A673 (cell line): Measurements from ENCODE around the gene KRT86.

Experiments
- EZH2 ChIP-seq: fragments of 200-600 bp; sonication (generic); IDR thresholded peaks from 2 replicates; pipeline ENCODE4 v1.6.1; 2017; ENCODE audit warnings: borderline replicate concordance, low read depth, mild to moderate bottlenecking, mixed read lengths, antibody characterized with exemption, low read length; ENCODE audit not compliant: poor library complexity, severe bottlenecking
- TF ChIP-seq, protein P1 (sequence below): fragments of 300-800, 200-600 bp; sonication (generic); conservative IDR thresholded peaks from 2 replicates; pipeline ENCODE4 v1.5.1; 2017; ENCODE audit warnings: low read depth, mild to moderate bottlenecking, antibody characterized with exemption, low read length, moderate library complexity, mixed read lengths

GRCh38 chr12:52308806-52309425 is 34.5 kb downstream of the KRT86 start:
- TF ChIP-seq, protein P1, sequence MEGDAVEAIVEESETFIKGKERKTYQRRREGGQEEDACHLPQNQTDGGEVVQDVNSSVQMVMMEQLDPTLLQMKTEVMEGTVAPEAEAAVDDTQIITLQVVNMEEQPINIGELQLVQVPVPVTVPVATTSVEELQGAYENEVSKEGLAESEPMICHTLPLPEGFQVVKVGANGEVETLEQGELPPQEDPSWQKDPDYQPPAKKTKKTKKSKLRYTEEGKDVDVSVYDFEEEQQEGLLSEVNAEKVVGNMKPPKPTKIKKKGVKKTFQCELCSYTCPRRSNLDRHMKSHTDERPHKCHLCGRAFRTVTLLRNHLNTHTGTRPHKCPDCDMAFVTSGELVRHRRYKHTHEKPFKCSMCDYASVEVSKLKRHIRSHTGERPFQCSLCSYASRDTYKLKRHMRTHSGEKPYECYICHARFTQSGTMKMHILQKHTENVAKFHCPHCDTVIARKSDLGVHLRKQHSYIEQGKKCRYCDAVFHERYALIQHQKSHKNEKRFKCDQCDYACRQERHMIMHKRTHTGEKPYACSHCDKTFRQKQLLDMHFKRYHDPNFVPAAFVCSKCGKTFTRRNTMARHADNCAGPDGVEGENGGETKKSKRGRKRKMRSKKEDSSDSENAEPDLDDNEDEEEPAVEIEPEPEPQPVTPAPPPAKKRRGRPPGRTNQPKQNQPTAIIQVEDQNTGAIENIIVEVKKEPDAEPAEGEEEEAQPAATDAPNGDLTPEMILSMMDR, result no peak
- TF ChIP-seq EZH2, result no peak
